GM23338 (cell line): ENCODE results near the gene SLC4A2.

ENCODE experiments used
- CREB1 ChIP-seq: fragments of 250-450 bp; sonication (Bioruptor Pico); IDR thresholded peaks from 2 replicates; pipeline ENCODE4 v1.5.0; 2020; ENCODE audit warnings: low read depth, mild to moderate bottlenecking, moderate library complexity
- CTCF ChIP-seq, 2 experiments: fragments of 200-600 bp in 1 of 2; sonication (generic) in 1 of 2; conservative IDR thresholded peaks; 2 replicates each; pipeline versions ENCODE4 v1.5.1 to v1.6.1; 2016 to 2017; ENCODE audit warnings: antibody characterized with exemption in 2 of 2, low read depth in 2 of 2, mild to moderate bottlenecking in 2 of 2, moderate library complexity in 1 of 2
- EZH2 ChIP-seq: fragments of 200-600 bp; sonication (generic); IDR thresholded peaks from one replicate; pipeline ENCODE4 v1.8.0; 2017; ENCODE audit warnings: antibody characterized with exemption, mild to moderate bottlenecking, low read depth; ENCODE audit not compliant: unreplicated experiment
- EZH2phosphoT487 ChIP-seq: fragments of 200-600 bp; sonication (generic); IDR thresholded peaks from one replicate; pipeline ENCODE4 v1.8.1; 2018; ENCODE audit warnings: antibody characterized with exemption; ENCODE audit not compliant: unreplicated experiment
- POLR2AphosphoS5 ChIP-seq: IDR thresholded peaks from 2 replicates; pipeline ENCODE4 v1.6.1; 2016; ENCODE audit warnings: antibody characterized with exemption, low read depth
- ZNF114 ChIP-seq: fragments of 250-450 bp; sonication (Bioruptor Pico); IDR thresholded peaks from 2 replicates; pipeline ENCODE4 v1.5.0; 2020; ENCODE audit warnings: mild to moderate bottlenecking, moderate library complexity

- TF ChIP-seq CTCF (conservative IDR thresholded peaks at IDR 0.05; ENCODE audit: low read depth in 2 of 2) (no peak), CREB1 (CRISPR knock-in tag) (no peak), POLR2AphosphoS5 (peak; percentile 44; the same call in 1 of the 2 replicates), EZH2 (no peak), EZH2phosphoT487 (no peak), ZNF114 (CRISPR knock-in tag) (no peak)
Observed at GRCh38 chr7:151078233-151079040, 19.0 kb downstream of the SLC4A2 start.
